K562 (cell line): ENCODE results near the gene POP5. TPM values are rescaled to one million over a fixed set of nuclear protein-coding genes. Genes with fewer than 3 reads are reported as not detected.
A peak's percentile ranks its signal among the peaks of the same experiment; 100 is the strongest.

Source experiments
- AFF1 ChIP-seq, 2 experiments: fragments of 450-650 bp; IDR thresholded peaks; 2 replicates each; pipeline ENCODE4 v1.6.1; 2018; ENCODE audit warnings: mild to moderate bottlenecking in 2 of 2, low read depth in 1 of 2; ENCODE audit not compliant: partially characterized antibody in 2 of 2
- CUX1 ChIP-seq: fragments of 200-800 bp; sonication (Bioruptor generic); IDR thresholded peaks from 2 replicates; pipeline ENCODE4 v1.6.1; 2016; ENCODE audit warnings: missing genetic modification characterization, missing compliant biosample characterization
- CXXC5 ChIP-seq: fragments of 250-450 bp; sonication (Bioruptor Pico); IDR thresholded peaks from 2 replicates; pipeline ENCODE4 v1.8.0; 2022; ENCODE audit warnings: inconsistent platforms, mild to moderate bottlenecking, moderate library complexity
- GABPB1 ChIP-seq: sonication (generic); formaldehyde crosslinking; IDR thresholded peaks from 2 replicates; pipeline ENCODE4 v1.8.0; 2022; ENCODE audit warnings: mild to moderate bottlenecking, missing genetic modification reagents
- HDAC1 ChIP-seq, 2 experiments: fragments of 450-650 bp; IDR thresholded peaks; 2 replicates each; pipeline ENCODE4 v1.6.1; 2016 to 2017; ENCODE audit warnings: inconsistent platforms in 1 of 2, mild to moderate bottlenecking in 1 of 2, moderate library complexity in 1 of 2
- MECOM ChIP-seq: fragments of 250-450 bp; sonication (Bioruptor Pico); IDR thresholded peaks from 2 replicates; pipeline ENCODE4 v1.8.0; 2022; ENCODE audit warnings: inconsistent platforms
- MEF2A ChIP-seq: IDR thresholded peaks from 2 replicates; pipeline ENCODE4 v1.6.1; 2011; ENCODE audit warnings: low read depth, mild to moderate bottlenecking, low read length, moderate library complexity; ENCODE audit not compliant: control insufficient read depth
- NKRF ChIP-seq: fragments of 450-650 bp; IDR thresholded peaks from 2 replicates; pipeline ENCODE4 v1.6.1; 2016; ENCODE audit warnings: borderline replicate concordance
- SMARCA4 ChIP-seq: fragments of 450-650 bp; IDR thresholded peaks from 2 replicates; pipeline ENCODE4 v1.6.1; 2016
- SRSF7 ChIP-seq: fragments of 200-400 bp; formaldehyde crosslinking; optimal IDR thresholded peaks from 2 replicates; pipeline ENCODE3; 2017; ENCODE audit warnings: mild to moderate bottlenecking, low read depth, low read length
- SUPT5H ChIP-seq: fragments of 450-650 bp; IDR thresholded peaks from 2 replicates; pipeline ENCODE4 v1.6.1; 2016
- ZBTB9 ChIP-seq: fragments of 450-650 bp; formaldehyde crosslinking; IDR thresholded peaks from 2 replicates; pipeline ENCODE4 v1.4.0; 2020; ENCODE audit warnings: mild to moderate bottlenecking, moderate library complexity
- ZNF444 ChIP-seq: fragments of 250-450 bp; sonication (Bioruptor Pico); IDR thresholded peaks from 2 replicates; pipeline ENCODE4 v1.4.0; 2020; ENCODE audit warnings: mild to moderate bottlenecking, moderate library complexity
- ZNF507 ChIP-seq: conservative IDR thresholded peaks from 2 replicates; pipeline ENCODE4 v1.6.1; 2017; ENCODE audit warnings: missing genetic modification characterization, missing compliant biosample characterization
- polyA plus RNA-seq, 8 experiments: library from polyadenylated mRNA; depleted of rRNA in 4 of 8; stranded (reverse) in 5 of 8; unstranded in 3 of 8; fragments of >200 nt; fragmentation: Nextera tagmentation in 2 of 8; fragmentation: Illumina TruSeq in 1 of 8; extraction: Ambion mirVana in 2 of 8; extraction: Trizol in 1 of 8; gene quantifications; 2 replicates each; pipeline versions ENCODE4 v1.2.1 to v1.2.3, GENCODE V29; 2011 to 2014; ENCODE audit warnings: inconsistent platforms in 1 of 8, missing spikeins in 1 of 8
- total RNA-seq, 7 experiments: library from RNA; depleted of rRNA in 6 of 7; stranded (reverse); fragments of >200 nt in 6 of 7; fragmentation: Illumina TruSeq in 2 of 7; extraction: Trizol in 2 of 7; gene quantifications; 2 replicates each; pipeline versions ENCODE4 v1.2.1 to v1.2.3, GENCODE V29; 2011 to 2021; ENCODE audit warnings: low replicate concordance in 1 of 7

The POP5 gene
- total and polyA plus RNA-seq, 9 of the 15 experiments (the other 6 are each of a cell fraction or from before 2014, with no cell fraction given) = 57.5 to 253 (median 73.8) TPM

GRCh38 chr12:120534703-120535655 lies 46.2 kb downstream of the POP5 start (continued):
- TF ChIP-seq AFF1 (IDR thresholded peaks at IDR 0.05; ENCODE audit: low read depth in 1 of 2, partially characterized antibody in 2 of 2) = no peak
- peak; percentile 76 for TF ChIP-seq SMARCA4
- peak; percentile 60; the same call in 1 of the 2 replicates for TF ChIP-seq GABPB1 (CRISPR knock-in tag)
- TF ChIP-seq SUPT5H = no peak
- peak; percentile 48 for TF ChIP-seq SRSF7
- 0 out of 2 replicates have a peak, but pooled peaks have one; percentile 12 for TF ChIP-seq NKRF
- TF ChIP-seq MECOM (CRISPR knock-in tag) = no peak
- TF ChIP-seq ZBTB9 (CRISPR knock-in tag) = no peak
- TF ChIP-seq MEF2A = 0 out of 2 replicates have a peak, but pooled peaks have one; percentile 35
- no peak for TF ChIP-seq ZNF507 (tag)
- TF ChIP-seq CXXC5 (CRISPR knock-in tag) = peak; percentile 51
- TF ChIP-seq ZNF444 (CRISPR knock-in tag) = no peak
- TF ChIP-seq HDAC1 (IDR thresholded peaks at IDR 0.05) = peak in 1 of 2 experiments; percentile 36; a peak in 1 of 4 replicates
- no peak for TF ChIP-seq CUX1 (CRISPR knock-in tag)
